IMR-90 (cell line): ENCODE data around the gene AP3D1. TPM values are rescaled to one million over a fixed set of nuclear protein-coding genes. Genes with fewer than 3 reads are reported as not detected.

Experiments
- ATAC-seq: fragments of 200-7000 bp; cut with Tn5 transposase; 2 replicates; pipeline ENCODE4 v1.9.1; 2020; ENCODE audit warnings: low read depth, mild to moderate bottlenecking, moderate library complexity
- BruUV-seq: library from RNA; stranded (reverse); fragments of 400-500 nt; replicated peaks from 2 replicates; lab custom pipeline; 2021; lab: Mats Ljungman, UMichigan
- CTCF ChIA-PET: fragments of 300-600 bp; formaldehyde crosslinking; extraction: SDS; loops from one replicate; lab custom pipeline; 2021; ENCODE audit warnings: antibody characterized with exemption; lab: Yijun Ruan, JAX
- POLR2A ChIA-PET: fragments of 300-600 bp; sonication (Branson Sonifier 250); formaldehyde crosslinking; loops from one replicate; lab custom pipeline; 2022; ENCODE audit warnings: antibody characterized with exemption; ENCODE audit not compliant: unreplicated experiment; lab: Charles Lee
- DNase-seq: peaks from one replicate; pipeline ENCODE4 v3.0.0; 2013
- H2AFZ ChIP-seq: replicated peaks from 2 replicates; pipeline ENCODE3; 2013; ENCODE audit warnings: low read length, mild to moderate bottlenecking; ENCODE audit not compliant: poor library complexity
- H2AK5ac ChIP-seq: 2 replicates; pipeline ENCODE4 v1.6.1; 2013; ENCODE audit warnings: low read depth, low read length, inconsistent platforms
- H2AK9ac ChIP-seq: replicated peaks from 2 replicates; pipeline ENCODE3; 2013; ENCODE audit warnings: mild to moderate bottlenecking, low read depth, low read length, moderate library complexity; ENCODE audit not compliant: poor library complexity
- H2BK120ac ChIP-seq: 2 replicates; pipeline ENCODE4 v1.6.1; 2013; ENCODE audit warnings: low read depth, low read length, inconsistent platforms
- H2BK15ac ChIP-seq: 3 replicates; pipeline ENCODE4 v1.6.1; 2013; ENCODE audit warnings: low read depth, low read length, inconsistent platforms
- H2BK20ac ChIP-seq: 2 replicates; pipeline ENCODE4 v1.6.1; 2013; ENCODE audit warnings: low read depth, mild to moderate bottlenecking, inconsistent platforms, low read length, moderate library complexity
- H2BK5ac ChIP-seq: 2 replicates; pipeline ENCODE4 v1.6.1; 2013; ENCODE audit warnings: mild to moderate bottlenecking, low read depth, low read length, inconsistent platforms; ENCODE audit not compliant: poor library complexity, severe bottlenecking
- H3K14ac ChIP-seq: replicated peaks from 2 replicates; pipeline ENCODE4 v1.6.1; 2013; ENCODE audit warnings: low read depth, low read length, inconsistent platforms
- H3K18ac ChIP-seq: 2 replicates; pipeline ENCODE4 v1.6.1; 2013; ENCODE audit warnings: low read depth, low read length, control low read depth
- H3K23ac ChIP-seq: 2 replicates; pipeline ENCODE4 v1.6.1; 2013; ENCODE audit warnings: low read depth, low read length, inconsistent platforms
- H3K27ac ChIP-seq: 2 replicates; pipeline ENCODE4 v1.5.1; 2013; ENCODE audit warnings: mild to moderate bottlenecking, control low read depth, low read length; ENCODE audit not compliant: insufficient read depth
- H3K27me3 ChIP-seq: 2 replicates; pipeline ENCODE4 v1.6.1; 2013; ENCODE audit warnings: low read length; ENCODE audit not compliant: control insufficient read depth, insufficient read depth
- H3K36me3 ChIP-seq: 2 replicates; pipeline ENCODE4 v1.6.1; 2013; ENCODE audit warnings: low read length, mixed read lengths; ENCODE audit not compliant: control insufficient read depth, insufficient read depth
- H3K4ac ChIP-seq: 2 replicates; pipeline ENCODE4 v1.6.1; 2013; ENCODE audit warnings: low read depth, low read length, inconsistent platforms
- H3K4me1 ChIP-seq: 2 replicates; pipeline ENCODE4 v1.6.1; 2013; ENCODE audit warnings: low read length, mixed read lengths; ENCODE audit not compliant: control insufficient read depth, insufficient read depth
- H3K4me2 ChIP-seq: 2 replicates; pipeline ENCODE4 v1.6.1; 2013; ENCODE audit warnings: low read depth, mild to moderate bottlenecking, control low read depth, low read length, moderate library complexity
- H3K4me3 ChIP-seq: 2 replicates; pipeline ENCODE4 v1.5.1; 2013; ENCODE audit warnings: low read depth, mild to moderate bottlenecking, control low read depth, low read length, moderate library complexity; ENCODE audit not compliant: insufficient read depth
- H3K56ac ChIP-seq: 2 replicates; pipeline ENCODE4 v1.6.1; 2013; ENCODE audit warnings: low read length, inconsistent platforms; ENCODE audit not compliant: insufficient read depth; ENCODE audit errors: extremely low read depth
- H3K79me1 ChIP-seq, 2 experiments: 2 replicates each; pipeline ENCODE4 v1.6.1; 2013; ENCODE audit warnings: low read length in 2 of 2, inconsistent platforms in 1 of 2, low read depth in 1 of 2
- H3K9ac ChIP-seq: 2 replicates; pipeline ENCODE4 v1.6.1; 2013; ENCODE audit warnings: low read depth, low read length, control low read depth
- H3K9me1 ChIP-seq: 2 replicates; pipeline ENCODE4 v1.6.1; 2013; ENCODE audit warnings: low read length, inconsistent platforms; ENCODE audit not compliant: insufficient read depth
- H3K9me3 ChIP-seq: 2 replicates; pipeline ENCODE4 v1.6.1; 2013; ENCODE audit warnings: low read length; ENCODE audit not compliant: control insufficient read depth, insufficient read depth
- H4K20me1 ChIP-seq: 2 replicates; pipeline ENCODE4 v1.6.1; 2013; ENCODE audit warnings: low read length, inconsistent platforms; ENCODE audit not compliant: insufficient read depth
- H4K5ac ChIP-seq: 2 replicates; pipeline ENCODE4 v1.6.1; 2013; ENCODE audit warnings: mild to moderate bottlenecking, low read depth, low read length, control low read depth
- H4K8ac ChIP-seq, 2 experiments: 2 replicates each; pipeline ENCODE4 v1.6.1; 2013; ENCODE audit warnings: low read depth in 2 of 2, low read length in 2 of 2, control low read depth in 1 of 2, inconsistent platforms in 1 of 2
- H4K91ac ChIP-seq: 2 replicates; pipeline ENCODE4 v1.6.1; 2013; ENCODE audit warnings: low read depth, low read length, inconsistent platforms; ENCODE audit not compliant: insufficient read depth
- CTCF ChIP-seq: conservative IDR thresholded peaks from 2 replicates; pipeline ENCODE4 v1.5.1; 2012; ENCODE audit warnings: mild to moderate bottlenecking, low read depth, low read length, improper control_type of control experiment
- ELK1 ChIP-seq: fragments of 150-350 bp; IDR thresholded peaks from 2 replicates; pipeline ENCODE4 v1.6.1; 2016; ENCODE audit warnings: low read depth, mild to moderate bottlenecking, low read length, moderate library complexity, borderline replicate concordance
- MAZ ChIP-seq: IDR thresholded peaks from 2 replicates; pipeline ENCODE4 v1.6.1; 2012; ENCODE audit warnings: low read depth, mild to moderate bottlenecking, low read length, improper control_type of control experiment, moderate library complexity, borderline replicate concordance
- MXI1 ChIP-seq: IDR thresholded peaks from 2 replicates; pipeline ENCODE4 v1.6.1; 2012; ENCODE audit warnings: low read depth, mild to moderate bottlenecking, low read length, moderate library complexity, borderline replicate concordance
- RAD21 ChIP-seq: IDR thresholded peaks from 2 replicates; pipeline ENCODE4 v1.6.1; 2012; ENCODE audit warnings: low read length, improper control_type of control experiment
- RFX5 ChIP-seq: IDR thresholded peaks from 2 replicates; pipeline ENCODE4 v1.8.0; 2012; ENCODE audit warnings: low read depth, mild to moderate bottlenecking, low read length, moderate library complexity
- SMC3 ChIP-seq: fragments of 150-350 bp; IDR thresholded peaks from 2 replicates; pipeline ENCODE4 v1.6.1; 2016; ENCODE audit warnings: low read depth, mild to moderate bottlenecking, antibody characterized with exemption, low read length, moderate library complexity
- USF2 ChIP-seq: fragments of 150-350 bp; IDR thresholded peaks from 2 replicates; pipeline ENCODE4 v1.6.1; 2017; ENCODE audit warnings: mild to moderate bottlenecking, antibody characterized with exemption, low read length, low read depth
- WGBS, 2 experiments: methylation state at CpG; one replicate each; pipeline versions ENCODE4 v1.1.5 to v1.1.7; 2013; ENCODE audit warnings: missing lambda C conversion rate in 2 of 2; ENCODE audit not compliant: insufficient read length in 1 of 2; ENCODE audit errors: extremely low coverage in 2 of 2; 5-methylcytosine and 5-hydroxymethylcytosine counted together
- dilution Hi-C: fragments of 300-500 bp; cut with HindIII; formaldehyde crosslinking; loops from one replicate; pipeline ENCODE4 v1.14.3; 2018; ENCODE audit warnings: low sequenced_read_pairs; ENCODE audit not compliant: unreplicated experiment
- in situ Hi-C: fragments of 300-500 bp; cut with MboI; formaldehyde crosslinking; loops from 3 replicates; pipeline ENCODE4 v1.14.3; 2019; ENCODE audit warnings: low sequenced_read_pairs, inconsistent platforms, mixed read lengths
- intact Hi-C: fragments of 100-400 bp; cut with micrococcal nuclease; formaldehyde crosslinking; loops from 2 replicates; pipeline ENCODE4 v1.10.0; 2022
- polyA plus RNA-seq, 3 experiments: library from polyadenylated mRNA; depleted of rRNA; stranded (reverse); fragments of >200 nt; gene quantifications; 2 replicates each; pipeline ENCODE4 v1.2.3, GENCODE V29; 2012; ENCODE audit warnings: low replicate concordance in 1 of 3
- total RNA-seq: library from RNA; depleted of rRNA; stranded (reverse); fragments of >200 nt; gene quantifications from 2 replicates; pipeline ENCODE4 v1.2.3, GENCODE V29; 2012

AP3D1 gene
- total and polyA plus RNA-seq, 2 of the 4 experiments (the other 2 are of a cell fraction), result 75.3 to 129 TPM

GRCh38 chr19:2096480-2097202, 54.7 kb downstream of the AP3D1 start, which contains the start of gene IZUMO4:
TSS of gene IZUMO4 (plus strand) at chr19:2096915. CDS start at chr19:2096946, 31 bp downstream.
- DNase-seq (peak; percentile 96), ATAC-seq (peak; percentile 95)
- in situ Hi-C loops (no loop called here), intact Hi-C loops (loop anchor here (1.0 kb wide), 1 partner anchor 77 kb away; no protein-coding TSS in a partner anchor), dilution Hi-C loops (no loop called here)
- Histone ChIP-seq H4K91ac (peak within 1 kb of the TSS; percentile 87), H3K27me3 (no peaks in the 10 kb centered on the region), H3K79me1 (peaks cover 10 to 41% of the 10 kb centered on the region in 2 experiments), H2AK5ac (peak within 1 kb of the TSS; percentile 86), H3K9me3 (no peaks in the 10 kb centered on the region), H3K4ac (peak within 1 kb of the TSS; percentile 93), H3K9ac (peak within 1 kb of the TSS; percentile 58), H3K27ac (peak within 1 kb of the TSS; percentile 89), H3K4me2 (peak within 1 kb of the TSS; percentile 95), H3K4me1 (peaks cover 6% of the 10 kb centered on the region), H2BK120ac (peak within 1 kb of the TSS; percentile 90; the same call in 1 of the 2 replicates), H2BK15ac (peak within 1 kb of the TSS; percentile 82; the same call in 1 of the 3 replicates), H2AK9ac (peak within 1 kb of the TSS; percentile 99), H3K56ac (no peak within 1 kb of the TSS; the same call in 1 of the 2 replicates), H3K4me3 (peak within 1 kb of the TSS; percentile 70), H3K14ac (peak within 1 kb of the TSS; percentile 86), H3K18ac (no peak within 1 kb of the TSS; the same call in 1 of the 2 replicates), H2AFZ (peak within 1 kb of the TSS; percentile 99), H2BK20ac (no peak within 1 kb of the TSS), H4K5ac (0 out of 2 replicates have a peak within 1 kb of the TSS, but pooled peaks have one; percentile 40), H2BK5ac (peak within 1 kb of the TSS; percentile 96), H3K23ac (no peak within 1 kb of the TSS; the same call in 1 of the 2 replicates), H3K9me1 (peaks cover 8% of the 10 kb centered on the region), H3K36me3 (peaks cover 26% of the 10 kb centered on the region), H4K8ac (peak within 1 kb of the TSS; percentile 91 to 92), H4K20me1 (peaks cover 22% of the 10 kb centered on the region)
- peak; percentile 21 for TF ChIP-seq SMC3
- peak; percentile 61; the same call in 1 of the 2 replicates for TF ChIP-seq MAZ
- TF ChIP-seq RAD21, result peak; percentile 20; the same call in 1 of the 2 replicates
- TF ChIP-seq CTCF, result peak; percentile 43
- no peak for TF ChIP-seq RFX5
- no peak for TF ChIP-seq USF2
- peak; percentile 96 for TF ChIP-seq MXI1
- TF ChIP-seq ELK1, result no peak
- ChIA-PET CTCF (no interaction called here), POLR2A (no interaction called here)
- WGBS, 2 experiments, result 1% methylated on average over 42 of the region's 70 CpGs; no CpG with 5 or more reads in 1 of the 2 experiments
- BruUV-seq, result no TSS peak
